Measurements from ENCODE around the gene SLC10A1. TPM values are rescaled to one million over a fixed set of nuclear protein-coding genes. Genes with fewer than 3 reads are reported as not detected.

The SLC10A1 gene
- total and polyA plus RNA-seq, 2 donors (not counting 1 experiment from before 2014, with no cell fraction given), result not detected

DNA sequence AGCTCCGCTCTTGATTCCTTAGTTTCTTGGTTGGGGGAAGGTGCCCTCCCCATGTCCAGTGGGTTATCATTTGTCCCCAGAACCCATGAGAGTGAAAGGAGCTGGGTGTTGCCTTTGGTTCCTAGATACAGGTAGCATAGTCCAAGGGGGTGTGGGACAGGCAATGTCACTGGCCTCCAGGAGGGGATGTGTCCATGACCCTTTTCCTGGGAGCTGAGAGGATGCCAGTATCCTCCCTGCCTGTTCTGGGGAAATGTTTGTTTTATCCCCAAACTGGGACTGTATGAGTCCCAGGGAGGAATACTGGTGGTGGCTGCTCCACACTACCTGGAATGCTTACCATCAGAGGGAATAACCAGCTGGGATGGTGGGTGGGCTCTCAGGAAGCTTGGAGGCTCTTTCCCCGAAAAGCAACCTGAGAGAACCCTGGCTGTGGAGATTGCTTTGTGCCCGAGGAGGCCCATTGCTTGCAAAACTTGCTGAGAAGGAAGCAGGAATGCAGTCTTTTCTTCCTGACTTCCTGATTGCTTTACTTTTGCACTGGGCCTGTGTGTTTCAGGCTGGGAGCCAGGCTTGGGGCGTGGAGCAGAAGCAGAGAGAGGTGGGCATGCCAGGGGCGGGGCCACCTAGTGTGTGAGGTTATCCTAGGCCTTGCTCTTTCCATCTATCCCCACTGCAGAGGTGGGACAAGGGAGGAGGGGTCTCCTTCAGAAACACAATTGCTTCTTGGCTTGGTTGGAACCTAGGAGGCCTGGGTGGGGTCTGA is 715 bp upstream of the SLC10A1 start:
- H2AFZ ChIP-seq (ENCODE audit: insufficient read depth, low read depth, low read length, poor library complexity, severe bottlenecking), result no peak overlapping the region
- intact Hi-C loops (cut with micrococcal nuclease), result no loop called here
- H3K9me3 ChIP-seq (ENCODE audit: control extremely low read depth in 1 of 3, control insufficient read depth in 2 of 3, insufficient read depth in 1 of 3, low read length in 2 of 3), result no peaks in the 10 kb centered on the region
- H4K20me1 ChIP-seq (ENCODE audit: control insufficient read depth, insufficient read depth, low read length, poor library complexity, severe bottlenecking), result no peaks in the 10 kb centered on the region
- no peaks in the 10 kb centered on the region for H3K36me3 ChIP-seq (replicated peaks in 1 of 2; ENCODE audit: control extremely low read depth in 1 of 2, control insufficient read depth in 1 of 2, extremely low read depth in 1 of 2, insufficient read depth in 2 of 2, low read length in 1 of 2)
- no peak overlapping the region for H3K4me3 ChIP-seq (ENCODE audit: control extremely low read depth in 1 of 5, extremely low read depth in 1 of 5, insufficient read depth in 1 of 5, low read depth in 2 of 5, low read length in 4 of 5)
- H3K27ac ChIP-seq (ENCODE audit: low read length in 2 of 2), result no peak overlapping the region
- no peaks in the 10 kb centered on the region for H3K9me3 Mint-ChIP-seq (ENCODE audit: insufficient read depth)
- no peak overlapping the region for H3K4me3 Mint-ChIP-seq
- peaks cover 19% of the 10 kb centered on the region for H3K27me3 Mint-ChIP-seq
- no peak overlapping the region for H3K9ac ChIP-seq (ENCODE audit: low read length)
- H3K27ac Mint-ChIP-seq, result no peak overlapping the region
- TF ChIP-seq, protein P1, sequence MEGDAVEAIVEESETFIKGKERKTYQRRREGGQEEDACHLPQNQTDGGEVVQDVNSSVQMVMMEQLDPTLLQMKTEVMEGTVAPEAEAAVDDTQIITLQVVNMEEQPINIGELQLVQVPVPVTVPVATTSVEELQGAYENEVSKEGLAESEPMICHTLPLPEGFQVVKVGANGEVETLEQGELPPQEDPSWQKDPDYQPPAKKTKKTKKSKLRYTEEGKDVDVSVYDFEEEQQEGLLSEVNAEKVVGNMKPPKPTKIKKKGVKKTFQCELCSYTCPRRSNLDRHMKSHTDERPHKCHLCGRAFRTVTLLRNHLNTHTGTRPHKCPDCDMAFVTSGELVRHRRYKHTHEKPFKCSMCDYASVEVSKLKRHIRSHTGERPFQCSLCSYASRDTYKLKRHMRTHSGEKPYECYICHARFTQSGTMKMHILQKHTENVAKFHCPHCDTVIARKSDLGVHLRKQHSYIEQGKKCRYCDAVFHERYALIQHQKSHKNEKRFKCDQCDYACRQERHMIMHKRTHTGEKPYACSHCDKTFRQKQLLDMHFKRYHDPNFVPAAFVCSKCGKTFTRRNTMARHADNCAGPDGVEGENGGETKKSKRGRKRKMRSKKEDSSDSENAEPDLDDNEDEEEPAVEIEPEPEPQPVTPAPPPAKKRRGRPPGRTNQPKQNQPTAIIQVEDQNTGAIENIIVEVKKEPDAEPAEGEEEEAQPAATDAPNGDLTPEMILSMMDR (IDR thresholded peaks at IDR 0.05), result no peak
- no peak for TF ChIP-seq EZH2 (IDR thresholded peaks at IDR 0.05; ENCODE audit: borderline replicate concordance, insufficient read depth, low read depth, low read length, poor library complexity, severe bottlenecking)
- CTCF ChIA-PET, result no interaction called here
- H3K4me1 Mint-ChIP-seq, result no peaks in the 10 kb centered on the region
- H3K4me1 ChIP-seq (ENCODE audit: control insufficient read depth in 2 of 2, insufficient read depth in 2 of 2, low read length in 2 of 2), result no peaks in the 10 kb centered on the region
- 74% methylated on average over 2 of the region's 5 CpGs for WGBS (ENCODE audit: insufficient coverage)
- no peaks in the 10 kb centered on the region for H3K27me3 ChIP-seq (replicated peaks in 1 of 4; ENCODE audit: control extremely low read depth in 1 of 4, control insufficient read depth in 3 of 4, insufficient read depth in 4 of 4, low read length in 3 of 4)
- no peak for DNase-seq
- ATAC-seq (ENCODE audit: low read depth), result no peak
- no peaks in the 10 kb centered on the region for H3K79me2 ChIP-seq (ENCODE audit: control insufficient read depth, insufficient read depth, low read length)
- POLR2A ChIA-PET, result no interaction called here
- H3K4me2 ChIP-seq (replicated peaks; ENCODE audit: low read depth, low read length, poor library complexity, severe bottlenecking), result no peak overlapping the region

DNA sequence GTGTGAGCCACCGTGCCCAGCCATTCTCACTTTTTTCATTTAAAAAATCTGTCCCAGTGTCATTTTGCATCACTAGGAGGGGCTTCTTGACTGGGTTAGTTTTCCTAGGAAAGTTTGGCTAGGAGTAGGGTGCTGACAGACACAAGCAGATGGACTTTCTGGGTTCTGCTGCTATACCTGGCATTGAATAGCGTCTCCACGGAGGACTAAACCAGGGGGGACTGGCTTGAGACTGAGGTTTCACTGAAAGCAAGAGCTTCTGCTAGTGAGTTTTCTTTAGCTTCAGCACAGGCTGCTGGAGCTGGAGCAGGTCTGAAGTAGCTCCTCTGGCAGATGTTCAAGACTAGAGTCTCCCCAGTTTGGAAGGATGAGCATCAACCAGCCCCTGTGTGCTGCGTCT is 1.4 kb downstream of the SLC10A1 start:
- no peak for DNase-seq
- H3K9me3 ChIP-seq (ENCODE audit: control extremely low read depth in 1 of 3, control insufficient read depth in 2 of 3, insufficient read depth in 1 of 3, low read length in 2 of 3), result no peaks in the 10 kb centered on the region
- no peak overlapping the region for H3K4me3 ChIP-seq (ENCODE audit: control extremely low read depth in 1 of 5, extremely low read depth in 1 of 5, insufficient read depth in 1 of 5, low read depth in 2 of 5, low read length in 4 of 5)
- no peaks in the 10 kb centered on the region for H3K36me3 ChIP-seq (replicated peaks in 1 of 2; ENCODE audit: control extremely low read depth in 1 of 2, control insufficient read depth in 1 of 2, extremely low read depth in 1 of 2, insufficient read depth in 2 of 2, low read length in 1 of 2)
- intact Hi-C loops (cut with micrococcal nuclease), result no loop called here
- H2AFZ ChIP-seq (ENCODE audit: insufficient read depth, low read depth, low read length, poor library complexity, severe bottlenecking), result no peak overlapping the region
- no peak overlapping the region for H3K4me3 Mint-ChIP-seq
- H3K9ac ChIP-seq (ENCODE audit: low read length), result no peak overlapping the region
- TF ChIP-seq, protein P1 (IDR thresholded peaks at IDR 0.05), result no peak
- TF ChIP-seq EZH2 (IDR thresholded peaks at IDR 0.05; ENCODE audit: borderline replicate concordance, insufficient read depth, low read depth, low read length, poor library complexity, severe bottlenecking), result no peak
- WGBS (ENCODE audit: insufficient coverage), result 100% methylated on average over 3 of the region's 4 CpGs
- peaks cover under 1% of the 10 kb centered on the region for H3K4me1 Mint-ChIP-seq
- H3K9me3 Mint-ChIP-seq (ENCODE audit: insufficient read depth), result no peaks in the 10 kb centered on the region
- no peaks in the 10 kb centered on the region for H3K4me1 ChIP-seq (ENCODE audit: control insufficient read depth in 2 of 2, insufficient read depth in 2 of 2, low read length in 2 of 2)
- no peak for ATAC-seq (ENCODE audit: low read depth)
- no peaks in the 10 kb centered on the region for H3K27me3 ChIP-seq (replicated peaks in 1 of 4; ENCODE audit: control extremely low read depth in 1 of 4, control insufficient read depth in 3 of 4, insufficient read depth in 4 of 4, low read length in 3 of 4)
- H3K79me2 ChIP-seq (ENCODE audit: control insufficient read depth, insufficient read depth, low read length), result no peaks in the 10 kb centered on the region
- H3K27ac Mint-ChIP-seq, result no peak overlapping the region
- H3K27me3 Mint-ChIP-seq, result peaks cover 12% of the 10 kb centered on the region
- no peak overlapping the region for H3K4me2 ChIP-seq (replicated peaks; ENCODE audit: low read depth, low read length, poor library complexity, severe bottlenecking)
- no peak overlapping the region for H3K27ac ChIP-seq (ENCODE audit: low read length in 2 of 2)
- H4K20me1 ChIP-seq (ENCODE audit: control insufficient read depth, insufficient read depth, low read length, poor library complexity, severe bottlenecking), result no peaks in the 10 kb centered on the region
- CTCF ChIA-PET, result no interaction called here
- POLR2A ChIA-PET, result no interaction called here
